SK-N-SH (cell line): ENCODE data around the gene PPIB. TPM values are rescaled to one million over a fixed set of nuclear protein-coding genes. Genes with fewer than 3 reads are reported as not detected.

ENCODE experiments used
- CTCF ChIA-PET: fragments of 300-600, 350-600 bp; formaldehyde crosslinking; extraction: SDS; loops from one replicate; lab custom pipeline; 2021; lab: Yijun Ruan, JAX
- POLR2A ChIA-PET: fragments of 350-600 bp; sonication (Branson Sonifier 250); formaldehyde crosslinking; extraction: SDS; loops from one replicate; lab custom pipeline; 2020; ENCODE audit warnings: antibody characterized with exemption, inconsistent platforms; lab: Yijun Ruan, JAX
- DNase-seq: peaks from one replicate; pipeline ENCODE4 v3.0.0; 2012
- H2AFZ ChIP-seq: fragments of 200-600 bp; sonication (generic); 2 replicates; pipeline ENCODE4 v1.8.1; 2016; ENCODE audit warnings: antibody characterized with exemption, mild to moderate bottlenecking, low read depth
- H3F3A ChIP-seq: fragments of 200-600 bp; sonication (generic); replicated peaks from 2 replicates; pipeline ENCODE3; 2016; ENCODE audit warnings: antibody characterized with exemption, mild to moderate bottlenecking; ENCODE audit not compliant: insufficient read depth
- H3K27ac ChIP-seq, 2 experiments: fragments of 200-500 bp in 1 of 2; fragments of 200-600 bp in 1 of 2; sonication (Bioruptor generic) in 1 of 2; sonication (generic), shearing (Covaris generic) in 1 of 2; 2 replicates each; pipeline versions ENCODE4 v1.5.1 to v1.6.1; 2014 to 2016; ENCODE audit warnings: low read depth in 2 of 2, inconsistent platforms in 1 of 2, low read length in 1 of 2, mild to moderate bottlenecking in 1 of 2, mixed read lengths in 1 of 2
- H3K27me3 ChIP-seq: fragments of 200-600 bp; sonication (generic), shearing (Covaris generic); 2 replicates; pipeline ENCODE4 v1.6.1; 2016; ENCODE audit warnings: mixed run types; ENCODE audit not compliant: insufficient read depth
- H3K36me3 ChIP-seq, 2 experiments: fragments of 200-500 bp in 1 of 2; fragments of 200-600 bp in 1 of 2; sonication (Bioruptor generic) in 1 of 2; sonication (generic) in 1 of 2; replicated peaks in 1 of 2; 2 replicates each; pipeline versions ENCODE3 to v1.5.1; 2014 to 2016; ENCODE audit warnings: low read length in 1 of 2, mild to moderate bottlenecking in 1 of 2; ENCODE audit not compliant: insufficient read depth in 2 of 2, control insufficient read depth in 1 of 2
- H3K4me1 ChIP-seq, 2 experiments: fragments of 200-500 bp in 1 of 2; fragments of 200-600 bp in 1 of 2; sonication (Bioruptor generic) in 1 of 2; sonication (generic), shearing (Covaris generic) in 1 of 2; 2 replicates each; pipeline versions ENCODE4 v1.5.1 to v1.6.1; 2014 to 2016; ENCODE audit warnings: low read depth in 1 of 2, low read length in 1 of 2, mixed run types in 1 of 2; ENCODE audit not compliant: insufficient read depth in 2 of 2, control insufficient read depth in 1 of 2
- H3K4me2 ChIP-seq: fragments of 200-600 bp; sonication (generic), shearing (Covaris generic); 2 replicates; pipeline ENCODE4 v1.6.1; 2017; ENCODE audit warnings: mixed run types
- H3K4me3 ChIP-seq, 2 experiments: fragments of 200-500 bp in 1 of 2; fragments of 200-600 bp in 1 of 2; sonication (Bioruptor generic) in 1 of 2; sonication (generic), shearing (Covaris generic) in 1 of 2; 2 replicates each; pipeline versions ENCODE4 v1.5.1 to v1.8.1; 2014 to 2016; ENCODE audit warnings: low read depth in 2 of 2, inconsistent platforms in 1 of 2, low read length in 1 of 2, mild to moderate bottlenecking in 1 of 2, mixed read lengths in 1 of 2, moderate library complexity in 1 of 2
- H3K79me2 ChIP-seq: fragments of 200-600 bp; sonication (generic); 2 replicates; pipeline ENCODE4 v1.8.1; 2017; ENCODE audit warnings: mild to moderate bottlenecking; ENCODE audit not compliant: insufficient read depth
- H3K9ac ChIP-seq: fragments of 200-600 bp; sonication (generic); 2 replicates; pipeline ENCODE4 v1.6.1; 2017; ENCODE audit warnings: mixed run types
- H3K9me2 ChIP-seq: fragments of 200-600 bp; sonication (generic); 2 replicates; pipeline ENCODE4 v1.6.1; 2017; ENCODE audit warnings: mixed run types
- H3K9me3 ChIP-seq: fragments of 200-600 bp; sonication (generic); 2 replicates; pipeline ENCODE4 v1.6.1; 2017; ENCODE audit warnings: mixed run types, mild to moderate bottlenecking, moderate library complexity
- H4K20me1 ChIP-seq: fragments of 200-600 bp; sonication (generic); 2 replicates; pipeline ENCODE4 v1.6.1; 2017; ENCODE audit warnings: mild to moderate bottlenecking, mixed run types; ENCODE audit not compliant: insufficient read depth
- CHD2 ChIP-seq: fragments of 150-350 bp; IDR thresholded peaks from 2 replicates; pipeline ENCODE4 v1.6.1; 2018; ENCODE audit warnings: low read length; ENCODE audit not compliant: partially characterized antibody
- EZH2phosphoT487 ChIP-seq: fragments of 200-600 bp; sonication (generic); IDR thresholded peaks from 2 replicates; pipeline ENCODE4 v1.6.1; 2017; ENCODE audit warnings: low read depth, mixed run types, mild to moderate bottlenecking, antibody characterized with exemption, moderate library complexity, borderline replicate concordance
- FOSL2 ChIP-seq: IDR thresholded peaks from 2 replicates; pipeline ENCODE4 v1.4.0; 2012; ENCODE audit warnings: low read depth, mild to moderate bottlenecking, moderate library complexity, borderline replicate concordance
- FOXJ3 ChIP-seq: sonication (generic); formaldehyde crosslinking; IDR thresholded peaks from 2 replicates; pipeline ENCODE4 v1.5.1; 2020; ENCODE audit warnings: mild to moderate bottlenecking, missing genetic modification reagents
- FOXM1 ChIP-seq: IDR thresholded peaks from 2 replicates; pipeline ENCODE4 v1.4.0; 2012; ENCODE audit warnings: low read depth, mild to moderate bottlenecking
- GABPA ChIP-seq: IDR thresholded peaks from 2 replicates; pipeline ENCODE4 v1.4.0; 2012; ENCODE audit warnings: low read depth, mild to moderate bottlenecking
- MAX ChIP-seq: IDR thresholded peaks from 2 replicates; pipeline ENCODE4 v1.4.0; 2012; ENCODE audit warnings: low read depth
- MXI1 ChIP-seq: IDR thresholded peaks from 2 replicates; pipeline ENCODE4 v1.6.1; 2012; ENCODE audit warnings: mild to moderate bottlenecking, low read depth, low read length, improper control_type of control experiment
- NFIC ChIP-seq: IDR thresholded peaks from 2 replicates; pipeline ENCODE4 v1.4.0; 2012; ENCODE audit warnings: borderline replicate concordance
- NRF1 ChIP-seq: IDR thresholded peaks from 2 replicates; pipeline ENCODE4 v1.6.1; 2012; ENCODE audit warnings: low read depth, mild to moderate bottlenecking, low read length
- REST ChIP-seq: IDR thresholded peaks from 2 replicates; pipeline ENCODE4 v1.6.1; 2012; ENCODE audit warnings: mild to moderate bottlenecking, low read depth, low read length, moderate library complexity
- RFX5 ChIP-seq: IDR thresholded peaks from 2 replicates; pipeline ENCODE4 v1.6.1; 2012; ENCODE audit warnings: mild to moderate bottlenecking, improper control_type of control experiment, low read length
- RXRA ChIP-seq: IDR thresholded peaks from 2 replicates; pipeline ENCODE4 v1.4.0; 2012; ENCODE audit warnings: low read depth, mild to moderate bottlenecking, borderline replicate concordance
- SIN3A ChIP-seq: IDR thresholded peaks from 2 replicates; pipeline ENCODE4 v1.6.1; 2012; ENCODE audit warnings: low read depth, mild to moderate bottlenecking, low read length, moderate library complexity, borderline replicate concordance
- TAF1 ChIP-seq: IDR thresholded peaks from 2 replicates; pipeline ENCODE4 v1.6.1; 2012; ENCODE audit warnings: low read depth, mild to moderate bottlenecking, low read length, moderate library complexity, borderline replicate concordance
- TCF12 ChIP-seq: IDR thresholded peaks from 2 replicates; pipeline ENCODE4 v1.4.0; 2012
- USF1 ChIP-seq: IDR thresholded peaks from 2 replicates; pipeline ENCODE4 v1.4.0; 2012; ENCODE audit warnings: low read depth, borderline replicate concordance
- YY1 ChIP-seq: IDR thresholded peaks from 2 replicates; pipeline ENCODE4 v1.4.0; 2012; ENCODE audit warnings: low read depth, mild to moderate bottlenecking
- WGBS: methylation state at CpG from one replicate; pipeline ENCODE4 v1.1.6; 2017; ENCODE audit warnings: low lambda C conversion rate; 5-methylcytosine and 5-hydroxymethylcytosine counted together
- polyA plus RNA-seq, 3 experiments: library from polyadenylated mRNA; depleted of rRNA; stranded (reverse); fragments of >200 nt; gene quantifications; 2 replicates each; pipeline ENCODE4 v1.2.3, GENCODE V29; 2012
- TF ChIP-seq, protein P1 (sequence below): fragments of 150-350 bp; IDR thresholded peaks from 2 replicates; pipeline ENCODE4 v1.6.1; 2017; ENCODE audit warnings: antibody characterized with exemption, low read length, low read depth, borderline replicate concordance
- TF ChIP-seq, protein P2 (sequence below): fragments of 150-350 bp; IDR thresholded peaks from 2 replicates; pipeline ENCODE4 v1.6.1; 2016; ENCODE audit warnings: mild to moderate bottlenecking, low read depth, low read length

Gene PPIB
- polyA plus RNA-seq, 1 of the 3 experiments (the other 2 are of a cell fraction), result 1,379 TPM

DNA sequence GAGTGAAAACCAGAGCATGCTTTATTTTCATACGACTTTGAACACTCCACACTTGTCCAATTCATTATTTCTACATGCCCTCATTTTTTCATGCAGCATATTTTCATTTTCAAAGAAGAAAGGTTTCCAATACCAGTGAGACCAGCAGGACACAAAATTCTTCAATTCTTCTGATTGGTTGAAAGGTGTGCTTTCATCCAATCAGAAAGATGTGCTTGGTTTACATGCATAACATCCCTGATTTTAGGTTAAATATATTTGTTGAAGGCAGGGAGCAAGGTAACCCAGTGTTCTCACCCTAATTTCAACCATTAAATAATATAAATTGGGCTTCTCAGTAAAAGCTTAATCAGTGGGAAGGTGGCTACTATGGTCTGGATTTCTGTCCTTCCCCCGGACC lies 47.5 kb upstream of the PPIB start:
- DNase-seq, result no peak
- no peaks in the 10 kb centered on the region for H4K20me1 ChIP-seq
- ChIA-PET POLR2A (no interaction called here), CTCF (interaction anchor here (0.6 to 2.7 kb wide), 12 partner anchors 13 to 480 kb away, joined by 3 to 13 read pairs (median 3); partner anchors contain the start of genes CSNK1G1, PPIB and TRIP4)
- peaks cover 18 to 38% of the 10 kb centered on the region in 2 experiments for H3K36me3 ChIP-seq
- H3K4me1 ChIP-seq, result peaks cover 2 to 8% of the 10 kb centered on the region in 2 experiments; a peak in 3 of 4 replicates
- TF ChIP-seq RXRA, result no peak
- no peak for TF ChIP-seq GABPA
- no peak for TF ChIP-seq USF1
- no peak for TF ChIP-seq TCF12
- TF ChIP-seq FOXM1, result no peak
- no peak for TF ChIP-seq REST
- TF ChIP-seq MAX, result no peak
- TF ChIP-seq EZH2phosphoT487, result no peak
- no peak for TF ChIP-seq NFIC
- TF ChIP-seq MXI1, result no peak
- TF ChIP-seq TAF1, result no peak
- TF ChIP-seq, protein P1, sequence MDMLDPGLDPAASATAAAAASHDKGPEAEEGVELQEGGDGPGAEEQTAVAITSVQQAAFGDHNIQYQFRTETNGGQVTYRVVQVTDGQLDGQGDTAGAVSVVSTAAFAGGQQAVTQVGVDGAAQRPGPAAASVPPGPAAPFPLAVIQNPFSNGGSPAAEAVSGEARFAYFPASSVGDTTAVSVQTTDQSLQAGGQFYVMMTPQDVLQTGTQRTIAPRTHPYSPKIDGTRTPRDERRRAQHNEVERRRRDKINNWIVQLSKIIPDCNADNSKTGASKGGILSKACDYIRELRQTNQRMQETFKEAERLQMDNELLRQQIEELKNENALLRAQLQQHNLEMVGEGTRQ, result no peak
- TF ChIP-seq CHD2, result no peak
- no peak for TF ChIP-seq RFX5
- no peak for TF ChIP-seq NRF1
- no peak for TF ChIP-seq YY1
- TF ChIP-seq SIN3A, result no peak
- TF ChIP-seq, protein P2, sequence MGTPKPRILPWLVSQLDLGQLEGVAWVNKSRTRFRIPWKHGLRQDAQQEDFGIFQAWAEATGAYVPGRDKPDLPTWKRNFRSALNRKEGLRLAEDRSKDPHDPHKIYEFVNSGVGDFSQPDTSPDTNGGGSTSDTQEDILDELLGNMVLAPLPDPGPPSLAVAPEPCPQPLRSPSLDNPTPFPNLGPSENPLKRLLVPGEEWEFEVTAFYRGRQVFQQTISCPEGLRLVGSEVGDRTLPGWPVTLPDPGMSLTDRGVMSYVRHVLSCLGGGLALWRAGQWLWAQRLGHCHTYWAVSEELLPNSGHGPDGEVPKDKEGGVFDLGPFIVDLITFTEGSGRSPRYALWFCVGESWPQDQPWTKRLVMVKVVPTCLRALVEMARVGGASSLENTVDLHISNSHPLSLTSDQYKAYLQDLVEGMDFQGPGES, result no peak
- TF ChIP-seq FOSL2, result no peak
- TF ChIP-seq FOXJ3 (CRISPR knock-in tag), result no peak
- no peak overlapping the region for H3K9ac ChIP-seq
- H3K4me2 ChIP-seq, result no peak overlapping the region
- no peaks in the 10 kb centered on the region for H3K9me3 ChIP-seq
- H3F3A ChIP-seq, result peaks cover 18% of the 10 kb centered on the region
- H3K9me2 ChIP-seq, result no peaks in the 10 kb centered on the region
- no peaks in the 10 kb centered on the region for H3K27me3 ChIP-seq
- H3K27ac ChIP-seq, result peak overlapping the region; percentile 3 to 19; a peak in 2 of 4 replicates
- H2AFZ ChIP-seq, result no peak overlapping the region
- peaks cover 20% of the 10 kb centered on the region; the same call in 1 of the 2 replicates for H3K79me2 ChIP-seq
- WGBS, result 63% methylated on average over 2 of the region's 2 CpGs
- no peak overlapping the region for H3K4me3 ChIP-seq
